ENCODE data around the gene DARS1. TPM values are rescaled to one million over a fixed set of nuclear protein-coding genes. Genes with fewer than 3 reads are reported as not detected.

Gene DARS1
- total and polyA plus RNA-seq, 2 of the 13 experiments (the other 11 are each of a cell fraction or from before 2014, with no cell fraction given): 149 to 230 TPM

DNA sequence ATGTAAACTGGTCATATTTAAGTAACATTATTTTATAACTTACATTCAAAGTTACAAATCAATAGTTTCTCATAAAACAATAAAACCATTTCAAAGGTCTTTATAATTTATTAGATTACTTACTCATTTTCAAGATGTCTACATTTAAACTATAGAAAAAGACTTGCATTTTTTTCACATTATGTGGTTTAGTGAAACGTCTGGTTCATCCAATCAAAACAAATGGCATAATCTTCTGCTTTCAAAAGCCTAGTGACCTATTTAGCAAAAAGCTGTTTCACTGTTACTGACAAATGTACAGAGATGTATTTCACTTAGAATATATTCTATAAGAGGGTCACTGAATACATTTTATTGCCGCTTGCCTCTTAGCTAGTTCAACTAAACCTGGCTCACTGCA, 59.9 kb downstream of the DARS1 start:
- BruUV-seq (replicated peaks): no TSS peak
- 96% methylated on average over 2 of the region's 2 CpGs for WGBS (ENCODE audit: low lambda C conversion rate)
- no peak overlapping the region for H2AFZ ChIP-seq (ENCODE audit: low read length)
- H3K36me3 ChIP-seq (replicated peaks in 1 of 2; ENCODE audit: control insufficient read depth in 1 of 2, insufficient read depth in 2 of 2, low read length in 2 of 2): peaks cover 12 to 65% of the 10 kb centered on the region in 2 experiments
- DNase-seq (ENCODE audit: low spot score) (no peak), ATAC-seq (no peak), FAIRE-seq (no peak)
- CTCF ChIA-PET (ENCODE audit: low intra/inter-chr PET ratio, low total read pairs): no interaction called here
- H3K79me2 ChIP-seq (ENCODE audit: insufficient read depth, low read length): no peaks in the 10 kb centered on the region
- no peaks in the 10 kb centered on the region for H3K9me3 ChIP-seq (ENCODE audit: low read length)
- H3K27me3 ChIP-seq (ENCODE audit: control insufficient read depth in 1 of 2, insufficient read depth in 2 of 2, low read length in 2 of 2): no peaks in the 10 kb centered on the region
- no peak overlapping the region for H3K27ac ChIP-seq (ENCODE audit: extremely low read length, insufficient read depth, low read length)
- POLR2A ChIA-PET: no interaction called here
- TF ChIP-seq ZNF790 (CRISPR knock-in tag; IDR thresholded peaks at IDR 0.05; ENCODE audit: borderline replicate concordance) (no peak), ZNF883 (CRISPR knock-in tag; IDR thresholded peaks at IDR 0.05; ENCODE audit: not compliant biosample characterization) (no peak), SALL2 (CRISPR knock-in tag; IDR thresholded peaks at IDR 0.05) (no peak), PRPF4 (IDR thresholded peaks at IDR 0.05; ENCODE audit: low read depth, low read length, poor library complexity, severe bottlenecking) (no peak), KDM5B (CRISPR knock-in tag; IDR thresholded peaks at IDR 0.05; ENCODE audit: borderline replicate concordance) (no peak), ZNF703 (CRISPR knock-in tag; IDR thresholded peaks at IDR 0.05; ENCODE audit: borderline replicate concordance) (no peak)
- H3K9ac ChIP-seq (ENCODE audit: insufficient read depth, low read depth, low read length): no peak overlapping the region
- H3K4me2 ChIP-seq (ENCODE audit: low read depth, low read length): no peak overlapping the region
- H4K20me1 ChIP-seq (ENCODE audit: insufficient read depth, low read length): no peaks in the 10 kb centered on the region
- intact Hi-C loops (cut with micrococcal nuclease; ENCODE audit: unreplicated experiment) (no loop called here), in situ Hi-C loops (cut with HindIII; ENCODE audit: extremely low pct_ligation_motif_present, low pct_unique_long_range_greater_than_20kb) (no loop called here)
- no peaks in the 10 kb centered on the region for H3K4me1 ChIP-seq (ENCODE audit: insufficient read depth, low read length)
- no peak overlapping the region for H3K4me3 ChIP-seq (replicated peaks in 1 of 3; ENCODE audit: insufficient read depth in 1 of 3, low read depth in 2 of 3, low read length in 3 of 3)

DNA sequence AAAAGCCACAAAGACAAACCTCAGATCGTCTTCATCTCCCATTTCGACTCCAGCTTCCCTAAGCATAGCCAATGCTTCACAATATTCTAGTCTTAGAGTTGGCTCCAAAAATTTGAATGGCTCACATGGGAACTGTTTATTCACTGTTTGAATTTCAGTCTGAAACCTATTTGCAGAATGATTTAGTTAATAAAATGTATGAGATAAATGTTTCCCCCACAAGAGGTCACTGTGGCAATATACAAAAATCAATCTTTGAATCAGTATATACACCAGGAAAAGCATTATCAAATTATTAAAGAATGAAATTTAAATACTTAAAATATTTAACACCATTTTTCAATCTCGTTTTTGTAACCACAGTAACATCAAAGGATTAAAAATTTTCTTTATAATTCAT, 69.2 kb downstream of the DARS1 start:
- CTCF ChIA-PET (ENCODE audit: low intra/inter-chr PET ratio, low total read pairs): interaction anchor here (1.1 to 1.6 kb wide), 2 partner anchors 462 to 468 kb away, joined by 4 read pairs; no protein-coding TSS in a partner anchor
- Histone ChIP-seq H3K79me2 (ENCODE audit: insufficient read depth, low read length) (no peaks in the 10 kb centered on the region), H3K4me1 (ENCODE audit: insufficient read depth, low read length) (no peaks in the 10 kb centered on the region), H2AFZ (ENCODE audit: low read length) (no peak overlapping the region), H4K20me1 (ENCODE audit: insufficient read depth, low read length) (0 out of 2 replicates have a peak, but pooled peaks cover 2% of the 10 kb centered on the region), H3K36me3 (replicated peaks in 1 of 2; ENCODE audit: control insufficient read depth in 1 of 2, insufficient read depth in 2 of 2, low read length in 2 of 2) (peaks cover 6 to 53% of the 10 kb centered on the region in 2 experiments), H3K4me3 (replicated peaks in 1 of 3; ENCODE audit: insufficient read depth in 1 of 3, low read depth in 2 of 3, low read length in 3 of 3) (no peak overlapping the region), H3K9me3 (ENCODE audit: low read length) (no peaks in the 10 kb centered on the region), H3K27me3 (ENCODE audit: control insufficient read depth in 1 of 2, insufficient read depth in 2 of 2, low read length in 2 of 2) (no peaks in the 10 kb centered on the region), H3K4me2 (ENCODE audit: low read depth, low read length) (no peak overlapping the region), H3K27ac (ENCODE audit: extremely low read length, insufficient read depth, low read length) (no peak overlapping the region), H3K9ac (ENCODE audit: insufficient read depth, low read depth, low read length) (no peak overlapping the region)
- intact Hi-C loops (cut with micrococcal nuclease; ENCODE audit: unreplicated experiment): loop anchor here (1.0 kb wide), 1 partner anchor 159 kb away; no protein-coding TSS in a partner anchor
- FAIRE-seq (no peak), ATAC-seq (peak; percentile 33; the same call in 1 of the 3 replicates), DNase-seq (ENCODE audit: low spot score) (peak; percentile 31)
- in situ Hi-C loops (cut with HindIII; ENCODE audit: extremely low pct_ligation_motif_present, low pct_unique_long_range_greater_than_20kb): no loop called here
- POLR2A ChIA-PET: no interaction called here
- 66% methylated on average over 3 of the region's 3 CpGs for WGBS (ENCODE audit: low lambda C conversion rate)
- no TSS peak for BruUV-seq (replicated peaks)
- TF ChIP-seq KDM2A (CRISPR knock-in tag; IDR thresholded peaks at IDR 0.05; ENCODE audit: borderline replicate concordance, low read depth) (no peak), YY1 (IDR thresholded peaks at IDR 0.05; ENCODE audit: insufficient read depth, insufficient replicate concordance, low read depth, low read length) (no peak), CTCF (CRISPR knock-in tag; IDR thresholded peaks at IDR 0.05) (peak; percentile 24; the same call in 1 of the 2 replicates), SIN3A (IDR thresholded peaks at IDR 0.05; ENCODE audit: borderline replicate concordance, low read depth, low read length) (no peak), ZXDC (CRISPR knock-in tag; IDR thresholded peaks at IDR 0.05) (no peak)
- TF ChIP-seq, protein P1, sequence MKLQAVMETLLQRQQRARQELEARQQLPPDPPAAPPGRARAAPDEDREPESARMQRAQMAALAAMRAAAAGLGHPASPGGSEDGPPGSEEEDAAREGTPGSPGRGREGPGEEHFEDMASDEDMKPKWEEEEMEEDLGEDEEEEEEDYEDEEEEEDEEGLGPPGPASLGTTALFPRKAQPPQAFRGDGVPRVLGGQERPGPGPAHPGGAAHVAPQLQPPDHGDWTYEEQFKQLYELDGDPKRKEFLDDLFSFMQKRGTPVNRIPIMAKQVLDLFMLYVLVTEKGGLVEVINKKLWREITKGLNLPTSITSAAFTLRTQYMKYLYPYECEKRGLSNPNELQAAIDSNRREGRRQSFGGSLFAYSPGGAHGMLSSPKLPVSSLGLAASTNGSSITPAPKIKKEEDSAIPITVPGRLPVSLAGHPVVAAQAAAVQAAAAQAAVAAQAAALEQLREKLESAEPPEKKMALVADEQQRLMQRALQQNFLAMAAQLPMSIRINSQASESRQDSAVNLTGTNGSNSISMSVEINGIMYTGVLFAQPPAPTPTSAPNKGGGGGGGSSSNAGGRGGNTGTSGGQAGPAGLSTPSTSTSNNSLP (IDR thresholded peaks at IDR 0.05; ENCODE audit: low read depth, low read length): peak; percentile 74; the same call in 1 of the 2 replicates
